Measurements from ENCODE around the gene TNFRSF8.

- TF ChIP-seq, protein P1, sequence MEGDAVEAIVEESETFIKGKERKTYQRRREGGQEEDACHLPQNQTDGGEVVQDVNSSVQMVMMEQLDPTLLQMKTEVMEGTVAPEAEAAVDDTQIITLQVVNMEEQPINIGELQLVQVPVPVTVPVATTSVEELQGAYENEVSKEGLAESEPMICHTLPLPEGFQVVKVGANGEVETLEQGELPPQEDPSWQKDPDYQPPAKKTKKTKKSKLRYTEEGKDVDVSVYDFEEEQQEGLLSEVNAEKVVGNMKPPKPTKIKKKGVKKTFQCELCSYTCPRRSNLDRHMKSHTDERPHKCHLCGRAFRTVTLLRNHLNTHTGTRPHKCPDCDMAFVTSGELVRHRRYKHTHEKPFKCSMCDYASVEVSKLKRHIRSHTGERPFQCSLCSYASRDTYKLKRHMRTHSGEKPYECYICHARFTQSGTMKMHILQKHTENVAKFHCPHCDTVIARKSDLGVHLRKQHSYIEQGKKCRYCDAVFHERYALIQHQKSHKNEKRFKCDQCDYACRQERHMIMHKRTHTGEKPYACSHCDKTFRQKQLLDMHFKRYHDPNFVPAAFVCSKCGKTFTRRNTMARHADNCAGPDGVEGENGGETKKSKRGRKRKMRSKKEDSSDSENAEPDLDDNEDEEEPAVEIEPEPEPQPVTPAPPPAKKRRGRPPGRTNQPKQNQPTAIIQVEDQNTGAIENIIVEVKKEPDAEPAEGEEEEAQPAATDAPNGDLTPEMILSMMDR (IDR thresholded peaks at IDR 0.05 in 8 of 11, conservative IDR thresholded peaks at IDR 0.05 in 3 of 11) = no peak
- no peak for TF ChIP-seq POLR2AphosphoS5 (IDR thresholded peaks at IDR 0.05)
Measured at GRCh38 chr1:12126781-12127180, 63.7 kb downstream of the TNFRSF8 start.

All from spleen (tissue), 7 donors.